CD14-positive monocyte (primary cell): ENCODE data around the gene CCL19. TPM values are rescaled to one million over a fixed set of nuclear protein-coding genes. Genes with fewer than 3 reads are reported as not detected.

Experiments used
- DNase-seq, 3 donors: peaks; one replicate each; pipeline ENCODE4 v3.0.0-alpha.2; 2011 to 2022
- H2AFZ ChIP-seq: 2 replicates; pipeline ENCODE4 v1.6.0; 2012; ENCODE audit warnings: mild to moderate bottlenecking, low read depth, low read length, inconsistent platforms; ENCODE audit not compliant: insufficient read depth, poor library complexity, severe bottlenecking
- H3K27ac ChIP-seq, 2 donors: 1 replicate in 1 of 2; 2 replicates in 1 of 2; pipeline ENCODE4 v1.5.1; 2012 to 2013; ENCODE audit warnings: low read length in 2 of 2, control low read depth in 1 of 2, inconsistent platforms in 1 of 2, low read depth in 1 of 2, mild to moderate bottlenecking in 1 of 2
- H3K27me3 ChIP-seq, 2 donors: one replicate each; pipeline versions ENCODE4 v1.6.0 to v1.6.1; 2011 to 2013; ENCODE audit warnings: low read length in 2 of 2; ENCODE audit not compliant: control insufficient read depth in 2 of 2, insufficient read depth in 2 of 2
- H3K36me3 ChIP-seq, 2 donors: replicated peaks in 1 of 2; 1 replicate in 1 of 2; 2 replicates in 1 of 2; pipeline versions ENCODE4 v1.5.1 to v1.6.1; 2012 to 2013; ENCODE audit warnings: low read length in 2 of 2, control low read depth in 1 of 2, inconsistent platforms in 1 of 2, mild to moderate bottlenecking in 1 of 2; ENCODE audit not compliant: insufficient read depth in 2 of 2, control insufficient read depth in 1 of 2
- H3K4me1 ChIP-seq, 2 donors: 1 replicate in 1 of 2; 2 replicates in 1 of 2; pipeline versions ENCODE4 v1.5.1 to v1.6.1; 2012 to 2013; ENCODE audit warnings: low read length in 2 of 2, control low read depth in 1 of 2, inconsistent platforms in 1 of 2, mild to moderate bottlenecking in 1 of 2, moderate library complexity in 1 of 2; ENCODE audit not compliant: insufficient read depth in 2 of 2, control insufficient read depth in 1 of 2
- H3K4me2 ChIP-seq: replicated peaks from 2 replicates; pipeline ENCODE3; 2012; ENCODE audit warnings: low read length, moderate library complexity, mild to moderate bottlenecking; ENCODE audit not compliant: poor library complexity, severe bottlenecking; ENCODE audit errors: extremely low read depth
- H3K4me3 ChIP-seq, 3 experiments: fragments of 200-600 bp in 1 of 3; sonication (generic) in 1 of 3; replicated peaks in 1 of 3; 1 replicate in 2 of 3; 2 replicates in 1 of 3; pipeline ENCODE4 v1.5.1; 2011 to 2013; ENCODE audit warnings: low read length in 3 of 3, mild to moderate bottlenecking in 3 of 3, control low read depth in 2 of 3, low read depth in 2 of 3, inconsistent platforms in 1 of 3, moderate library complexity in 1 of 3
- H3K79me2 ChIP-seq: 2 replicates; pipeline ENCODE4 v1.6.0; 2012; ENCODE audit warnings: mild to moderate bottlenecking, control low read depth, inconsistent platforms, low read length, moderate library complexity; ENCODE audit not compliant: insufficient read depth
- H3K9ac ChIP-seq: 2 replicates; pipeline ENCODE4 v1.6.0; 2017; ENCODE audit warnings: low read length, mild to moderate bottlenecking; ENCODE audit not compliant: insufficient read depth, poor library complexity, severe bottlenecking
- H3K9me3 ChIP-seq, 2 donors: replicated peaks in 1 of 2; 1 replicate in 1 of 2; 2 replicates in 1 of 2; pipeline versions ENCODE4 v1.5.1 to v1.6.1; 2012 to 2013; ENCODE audit warnings: low read length in 2 of 2, control low read depth in 1 of 2; ENCODE audit not compliant: control insufficient read depth in 1 of 2, insufficient read depth in 1 of 2
- H4K20me1 ChIP-seq: 2 replicates; pipeline ENCODE4 v1.6.0; 2012; ENCODE audit warnings: mild to moderate bottlenecking, low read length, control low read depth, moderate library complexity; ENCODE audit not compliant: insufficient read depth
- H3K27ac Mint-ChIP-seq, 7 donors: one replicate each; pipeline ENCODE4 v1.8.0; 2020; ENCODE audit warnings: mild to moderate bottlenecking in 7 of 7, mixed read lengths in 7 of 7, moderate library complexity in 6 of 7, inconsistent platforms in 2 of 7
- H3K27me3 Mint-ChIP-seq, 3 donors: one replicate each; pipeline ENCODE4 v1.8.0; 2021 to 2022; ENCODE audit warnings: low read depth in 3 of 3, mild to moderate bottlenecking in 3 of 3, mixed read lengths in 3 of 3, moderate library complexity in 3 of 3, inconsistent platforms in 1 of 3
- H3K36me3 Mint-ChIP-seq, 2 donors: one replicate each; pipeline ENCODE4 v1.8.0; 2020; ENCODE audit warnings: mixed read lengths in 2 of 2, inconsistent platforms in 1 of 2, mild to moderate bottlenecking in 1 of 2
- H3K4me1 Mint-ChIP-seq: one replicate; pipeline ENCODE4 v1.8.0; 2020; ENCODE audit warnings: mild to moderate bottlenecking, mixed read lengths
- H3K4me3 Mint-ChIP-seq, 2 donors: one replicate each; pipeline ENCODE4 v1.8.0; 2020; ENCODE audit warnings: mild to moderate bottlenecking in 2 of 2, mixed read lengths in 2 of 2, moderate library complexity in 1 of 2
- H3K9me3 Mint-ChIP-seq, 7 donors: one replicate each; pipeline ENCODE4 v1.8.0; 2020 to 2022; ENCODE audit warnings: mixed read lengths in 7 of 7, mild to moderate bottlenecking in 6 of 7, moderate library complexity in 6 of 7, inconsistent platforms in 2 of 7
- CTCF ChIP-seq: fragments of 200-600 bp; IDR thresholded peaks from one replicate; pipeline ENCODE4 v1.8.0; 2022; ENCODE audit warnings: antibody characterized with exemption, mild to moderate bottlenecking
- WGBS: methylation state at CpG from one replicate; pipeline ENCODE4 v1.1.5; 2013; ENCODE audit warnings: missing lambda C conversion rate; ENCODE audit not compliant: insufficient coverage; 5-methylcytosine and 5-hydroxymethylcytosine counted together
- intact Hi-C, 2 donors: fragments of 100-400 bp; cut with micrococcal nuclease; formaldehyde crosslinking; loops; one replicate each; pipeline versions ENCODE4 v1.15.0 to v1.15.1; 2023
- polyA plus RNA-seq, 3 donors: library from polyadenylated mRNA; depleted of rRNA in 1 of 3; unstranded in 2 of 3; stranded (reverse) in 1 of 3; fragments of 300-500 nt in 2 of 3; fragments of >200 nt in 1 of 3; fragmentation: Illumina TruSeq in 2 of 3; gene quantifications; 1 replicate in 2 of 3; 2 replicates in 1 of 3; pipeline ENCODE4 v1.2.3, GENCODE V29; 2012 to 2021

The CCL19 gene
- polyA plus RNA-seq, 3 donors = 0.21 TPM; not detected in 2

- TF ChIP-seq CTCF = no peak
- Mint-ChIP-seq H3K36me3 (no peaks in the 10 kb centered on the region), H3K4me1 (peaks cover 34% of the 10 kb centered on the region)
Observed at GRCh38 chr9:34688329-34689115, 2.6 kb downstream of the CCL19 start.

GRCh38 chr9:34687276-34688030 is 3.6 kb downstream of the CCL19 start:
- H3K9me3 ChIP-seq = no peaks in the 10 kb centered on the region
- no peak overlapping the region for H3K4me2 ChIP-seq
- TF ChIP-seq CTCF = no peak
- H3K4me3 ChIP-seq = no peak overlapping the region
- H3K27me3 ChIP-seq = no peaks in the 10 kb centered on the region
- no peak overlapping the region for H3K9ac ChIP-seq
- H4K20me1 ChIP-seq = no peaks in the 10 kb centered on the region
- Mint-ChIP-seq H3K4me3 (no peak overlapping the region), H3K36me3 (no peaks in the 10 kb centered on the region), H3K4me1 (peaks cover 34% of the 10 kb centered on the region), H3K27ac (peak overlapping the region in 1 of 7 donors; percentile 51), H3K9me3 (peaks cover 0 to 1% (median 0%) of the 10 kb centered on the region in 7 donors), H3K27me3 (peaks cover 0 to 4% (median 3%) of the 10 kb centered on the region in 3 donors)
- WGBS = 85% methylated on average over 7 of the region's 10 CpGs
- no peaks in the 10 kb centered on the region for H3K79me2 ChIP-seq
- intact Hi-C loops = no loop called here
- H2AFZ ChIP-seq = no peak overlapping the region
- H3K27ac ChIP-seq = no peak overlapping the region
- no peaks in the 10 kb centered on the region for H3K36me3 ChIP-seq
- peaks cover 29 to 32% of the 10 kb centered on the region in 2 donors for H3K4me1 ChIP-seq
- no peak for DNase-seq

More at GRCh38 chr9:34688329-34689115, 2.6 kb downstream of the CCL19 start:
- Mint-ChIP-seq H3K9me3 (peaks cover 0 to 1% (median 0%) of the 10 kb centered on the region in 7 donors), H3K27ac (peak overlapping the region in 3 of 7 donors; percentile 28 to 72 (median 32)), H3K4me3 (no peak overlapping the region), H3K27me3 (peaks cover 0 to 5% (median 3%) of the 10 kb centered on the region in 3 donors)
- no peak overlapping the region for H2AFZ ChIP-seq
- 100% methylated on average over 2 of the region's 5 CpGs for WGBS
- no peak overlapping the region for H3K4me2 ChIP-seq
- no peaks in the 10 kb centered on the region for H3K36me3 ChIP-seq
- H3K9ac ChIP-seq = no peak overlapping the region
- H3K27ac ChIP-seq = no peak overlapping the region
- intact Hi-C loops = no loop called here
- DNase-seq = no peak
- H3K4me1 ChIP-seq = peaks cover 29 to 32% of the 10 kb centered on the region in 2 donors
- no peaks in the 10 kb centered on the region for H3K79me2 ChIP-seq
- no peaks in the 10 kb centered on the region for H3K27me3 ChIP-seq
- no peaks in the 10 kb centered on the region for H4K20me1 ChIP-seq
- no peak overlapping the region for H3K4me3 ChIP-seq
- no peaks in the 10 kb centered on the region for H3K9me3 ChIP-seq
